Erythroblast (primary cell): ENCODE results near the gene MRPL54.

ENCODE experiments used
- GATA1 ChIP-seq: IDR thresholded peaks from 2 replicates; pipeline ENCODE4 v1.6.1; 2011; ENCODE audit warnings: low read depth, mild to moderate bottlenecking, control low read depth, low read length, moderate library complexity
- POLR2A ChIP-seq: IDR thresholded peaks from 2 replicates; pipeline ENCODE4 v1.6.1; 2011; ENCODE audit warnings: mild to moderate bottlenecking, low read length

GRCh38 chr19:3803114-3803888 lies 40.8 kb downstream of the MRPL54 start:
- TF ChIP-seq POLR2A, result no peak
- no peak for TF ChIP-seq GATA1
